GM12801 (cell line): ENCODE data around the gene CHRNE.

Source experiments
- TF ChIP-seq, protein P1 (sequence below): IDR thresholded peaks from one replicate; pipeline ENCODE4 v1.5.1; 2011; ENCODE audit warnings: control low read depth; ENCODE audit not compliant: insufficient read length; ENCODE audit errors: extremely low read depth

Gene CHRNE

DNA sequence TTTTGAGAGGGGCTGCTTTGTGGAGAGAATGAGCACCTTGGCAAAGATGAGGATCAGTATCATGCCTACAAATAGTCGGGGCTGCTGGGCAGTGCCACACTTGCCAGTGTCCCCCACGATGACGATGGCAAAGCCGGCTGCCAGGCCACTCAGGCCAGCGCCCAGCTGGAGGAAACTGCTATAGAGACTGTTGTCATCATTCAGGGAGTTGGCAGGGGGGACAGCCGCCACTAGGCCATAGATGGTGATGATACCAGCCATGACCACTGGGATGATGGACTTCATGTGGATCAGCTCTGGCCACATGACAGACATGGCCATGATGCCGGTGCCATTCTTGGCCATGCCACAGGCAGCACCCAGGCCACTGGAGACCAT lies 46.0 kb downstream of the CHRNE start:
- TF ChIP-seq, protein P1, sequence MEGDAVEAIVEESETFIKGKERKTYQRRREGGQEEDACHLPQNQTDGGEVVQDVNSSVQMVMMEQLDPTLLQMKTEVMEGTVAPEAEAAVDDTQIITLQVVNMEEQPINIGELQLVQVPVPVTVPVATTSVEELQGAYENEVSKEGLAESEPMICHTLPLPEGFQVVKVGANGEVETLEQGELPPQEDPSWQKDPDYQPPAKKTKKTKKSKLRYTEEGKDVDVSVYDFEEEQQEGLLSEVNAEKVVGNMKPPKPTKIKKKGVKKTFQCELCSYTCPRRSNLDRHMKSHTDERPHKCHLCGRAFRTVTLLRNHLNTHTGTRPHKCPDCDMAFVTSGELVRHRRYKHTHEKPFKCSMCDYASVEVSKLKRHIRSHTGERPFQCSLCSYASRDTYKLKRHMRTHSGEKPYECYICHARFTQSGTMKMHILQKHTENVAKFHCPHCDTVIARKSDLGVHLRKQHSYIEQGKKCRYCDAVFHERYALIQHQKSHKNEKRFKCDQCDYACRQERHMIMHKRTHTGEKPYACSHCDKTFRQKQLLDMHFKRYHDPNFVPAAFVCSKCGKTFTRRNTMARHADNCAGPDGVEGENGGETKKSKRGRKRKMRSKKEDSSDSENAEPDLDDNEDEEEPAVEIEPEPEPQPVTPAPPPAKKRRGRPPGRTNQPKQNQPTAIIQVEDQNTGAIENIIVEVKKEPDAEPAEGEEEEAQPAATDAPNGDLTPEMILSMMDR, result no peak

DNA sequence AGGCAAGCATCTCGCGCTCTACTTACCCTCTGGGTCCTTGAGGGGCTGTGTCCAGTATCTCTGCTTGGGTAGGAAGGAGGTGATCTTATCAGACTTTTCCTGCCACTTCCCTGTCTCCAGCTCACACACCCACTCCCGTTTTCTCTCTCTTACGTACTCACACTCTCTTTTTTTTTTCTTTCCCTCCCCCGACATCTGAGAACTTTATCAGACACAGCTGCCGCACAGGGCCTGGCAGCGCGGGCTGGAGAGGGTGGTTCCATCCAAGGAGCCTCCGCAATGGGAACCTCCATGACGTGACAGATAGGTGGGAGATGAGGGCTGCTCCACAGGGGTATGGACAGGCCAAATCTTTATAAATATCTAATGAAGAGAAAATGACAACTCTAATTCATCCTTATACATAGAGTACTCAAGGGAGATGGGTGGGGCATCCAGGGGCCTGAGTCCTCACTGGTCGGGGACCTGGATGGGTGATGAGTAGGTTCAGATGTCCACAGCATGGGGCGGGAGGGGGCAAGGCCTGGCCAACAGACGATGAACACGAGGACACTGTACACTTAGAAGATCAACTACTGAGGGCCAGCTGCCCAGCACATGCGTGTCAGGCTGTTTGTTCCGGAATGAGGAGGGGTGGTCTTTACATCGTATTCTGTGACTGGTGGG lies 46.5 kb downstream of the CHRNE start:
- TF ChIP-seq, protein P1, result no peak

DNA sequence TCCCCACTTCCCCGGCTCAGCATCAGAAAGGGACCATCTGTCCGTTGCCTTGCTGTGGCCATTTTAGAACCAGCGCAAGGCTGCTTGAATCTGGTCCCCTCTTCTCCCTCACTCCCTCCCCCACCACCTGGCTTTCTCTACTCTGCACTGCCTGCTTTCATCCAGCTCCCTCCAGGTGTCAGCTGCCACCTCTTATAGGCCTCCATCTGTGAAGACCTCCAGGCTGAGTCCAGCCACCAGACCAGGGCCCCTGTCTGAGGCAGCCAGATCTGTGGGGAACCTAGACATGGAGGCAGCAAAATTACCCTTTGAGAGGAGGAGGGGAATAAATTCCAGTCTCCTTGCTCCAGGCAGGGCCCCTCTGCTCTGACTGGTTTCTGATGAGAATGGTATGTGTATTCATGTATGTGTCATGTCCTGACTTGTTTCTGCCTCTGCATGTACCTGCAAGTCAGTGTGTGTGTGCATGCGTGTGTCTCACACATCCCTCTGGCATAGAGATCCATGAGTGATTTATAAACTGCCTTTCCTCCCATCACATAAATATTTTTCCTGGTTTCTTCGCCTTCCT lies 48.7 kb downstream of the CHRNE start:
- TF ChIP-seq, protein P1, result no peak

DNA sequence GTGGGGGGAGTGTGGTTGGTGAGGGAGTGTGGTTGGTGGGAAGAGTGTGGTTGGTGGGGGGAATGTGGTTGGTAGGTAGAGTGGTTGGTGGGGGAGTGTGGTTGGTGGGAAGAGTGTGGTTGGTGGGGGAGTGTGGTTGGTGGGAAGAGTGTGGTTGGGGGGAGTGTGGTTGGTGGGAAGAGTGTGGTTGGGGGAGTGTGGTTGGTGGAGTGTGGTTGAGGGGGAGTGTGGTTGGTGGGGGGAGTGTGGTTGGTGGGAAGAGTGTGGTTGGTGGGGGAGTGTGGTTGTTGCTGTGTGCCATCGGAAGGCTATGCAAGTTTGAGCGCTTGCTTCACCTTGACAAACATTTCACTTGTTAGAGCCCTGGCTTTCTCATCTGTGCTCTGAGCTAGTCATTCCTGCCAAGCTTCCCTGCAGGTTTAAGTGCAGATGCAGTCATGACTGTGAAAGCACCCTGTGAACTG lies 49.7 kb downstream of the CHRNE start:
- TF ChIP-seq, protein P1, result no peak

DNA sequence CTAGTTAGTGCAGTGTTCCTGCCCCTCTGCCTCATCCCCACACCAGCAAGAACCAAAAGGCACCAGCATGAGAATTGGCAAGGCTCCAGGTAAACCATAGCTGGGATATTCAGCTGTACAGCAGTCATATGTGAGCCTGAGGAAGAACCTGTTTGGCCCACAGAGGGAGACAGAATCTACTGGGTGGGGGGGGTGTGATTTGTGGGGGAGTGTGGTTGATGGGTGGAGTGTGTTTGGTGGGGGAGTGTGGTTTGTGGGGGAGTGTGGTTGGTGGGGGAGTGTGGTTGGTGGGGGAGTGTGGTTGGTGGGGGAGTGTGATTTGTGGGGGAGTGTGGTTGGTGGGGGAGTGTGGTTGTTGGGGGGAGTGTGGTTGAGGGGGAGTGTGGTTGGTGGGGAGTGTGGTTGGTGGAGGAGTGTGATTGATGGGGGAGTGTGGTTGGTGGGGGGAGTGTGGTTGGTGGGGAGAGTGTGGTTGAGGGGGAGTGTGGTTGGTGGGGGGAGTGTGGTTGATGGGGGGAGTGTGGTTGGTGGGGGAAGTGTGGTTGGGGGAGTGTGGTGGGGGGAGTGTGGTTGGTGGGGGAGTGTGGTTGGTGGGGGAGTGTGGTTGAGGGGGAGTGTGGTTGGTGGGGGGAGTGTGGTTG lies 50.2 kb downstream of the CHRNE start:
- TF ChIP-seq, protein P1, result no peak

DNA sequence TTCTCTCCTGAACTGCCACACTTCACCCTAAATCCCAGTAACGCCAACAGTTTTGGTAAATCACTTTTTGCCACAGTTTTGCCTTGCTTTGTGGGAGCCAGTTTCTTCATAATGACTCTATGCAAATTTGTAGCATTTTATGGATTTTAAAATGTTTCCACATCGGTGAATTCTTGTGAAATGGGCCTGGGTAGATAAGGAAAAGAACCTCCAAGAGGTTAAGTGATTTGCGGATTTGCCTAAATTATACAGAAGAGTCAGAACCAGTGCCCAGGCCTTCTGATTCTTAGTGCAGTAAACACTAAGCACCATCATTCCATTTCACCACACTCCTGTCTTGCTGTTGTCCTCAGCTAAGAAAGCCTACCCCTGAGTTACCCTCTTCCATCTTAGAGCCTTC lies 51.8 kb downstream of the CHRNE start:
- TF ChIP-seq, protein P1, result no peak

DNA sequence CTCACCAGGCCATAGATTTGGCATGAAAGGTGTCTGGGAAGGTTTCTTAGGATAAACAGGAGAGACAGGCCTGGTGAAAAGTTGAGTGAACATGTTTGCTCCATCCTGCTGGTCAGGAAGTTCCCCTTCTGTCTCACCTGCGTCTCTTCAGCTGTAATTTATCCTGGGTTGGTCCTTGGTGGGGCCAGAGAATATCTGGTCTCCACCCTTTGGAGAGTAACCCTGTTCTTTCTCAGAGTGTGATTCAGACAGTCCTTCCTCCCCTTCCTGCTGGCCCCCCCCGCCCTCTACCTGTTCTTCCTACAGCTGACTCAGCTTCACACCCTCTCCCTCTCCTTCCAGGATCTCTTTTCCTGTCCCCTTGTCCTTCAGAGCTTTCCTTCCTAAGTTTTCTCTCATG lies 52.7 kb downstream of the CHRNE start:
- TF ChIP-seq, protein P1, result no peak
